K562 (cell line): Measurements from ENCODE around the gene SLC6A6. TPM values are rescaled to one million over a fixed set of nuclear protein-coding genes. Genes with fewer than 3 reads are reported as not detected.

Experiments
- ARNT ChIP-seq, 2 experiments: fragments of 450-650 bp; IDR thresholded peaks; 2 replicates each; pipeline ENCODE4 v1.6.1; 2016; ENCODE audit warnings: mild to moderate bottlenecking in 1 of 2
- GABPB1 ChIP-seq: sonication (generic); formaldehyde crosslinking; IDR thresholded peaks from 2 replicates; pipeline ENCODE4 v1.8.0; 2022; ENCODE audit warnings: mild to moderate bottlenecking, missing genetic modification reagents
- GTF2A2 ChIP-seq: IDR thresholded peaks from 2 replicates; pipeline ENCODE4 v1.6.1; 2016; ENCODE audit warnings: mild to moderate bottlenecking, missing genetic modification characterization, missing compliant biosample characterization
- HMG20A ChIP-seq: fragments of 450-650 bp; formaldehyde crosslinking; conservative IDR thresholded peaks from 2 replicates; pipeline ENCODE4 v1.4.0; 2020; ENCODE audit warnings: mild to moderate bottlenecking, mixed read lengths
- IRF2 ChIP-seq: sonication (generic); formaldehyde crosslinking; IDR thresholded peaks from 2 replicates; pipeline ENCODE4 v1.8.1; 2022; ENCODE audit warnings: mild to moderate bottlenecking, missing genetic modification reagents
- KLF1 ChIP-seq: fragments of 450-650 bp; IDR thresholded peaks from 2 replicates; pipeline ENCODE4 v1.6.1; 2016; ENCODE audit warnings: missing genetic modification characterization, missing compliant biosample characterization
- MIER1 ChIP-seq: fragments of 450-650 bp; IDR thresholded peaks from 2 replicates; pipeline ENCODE4 v1.6.1; 2016; ENCODE audit warnings: antibody characterized with exemption, mild to moderate bottlenecking, low read depth
- MTA3 ChIP-seq: fragments of 450-650 bp; formaldehyde crosslinking; IDR thresholded peaks from 2 replicates; pipeline ENCODE4 v1.6.1; 2017; ENCODE audit warnings: mild to moderate bottlenecking, borderline replicate concordance
- NCOA1 ChIP-seq: fragments of 450-650 bp; IDR thresholded peaks from 2 replicates; pipeline ENCODE4 v1.6.1; 2016; ENCODE audit warnings: low read depth
- NCOR1 ChIP-seq: fragments of 450-650 bp; IDR thresholded peaks from 2 replicates; pipeline ENCODE4 v1.6.1; 2016; ENCODE audit warnings: mild to moderate bottlenecking, moderate library complexity
- NFIX ChIP-seq: fragments of 250-450 bp; sonication (Bioruptor Pico); IDR thresholded peaks from 2 replicates; pipeline ENCODE4 v1.4.0; 2020; ENCODE audit warnings: low read depth, mild to moderate bottlenecking, moderate library complexity
- NFRKB ChIP-seq: fragments of 450-650 bp; IDR thresholded peaks from 2 replicates; pipeline ENCODE4 v1.6.1; 2016; ENCODE audit warnings: low read depth
- NRF1 ChIP-seq, 2 experiments: fragments of 450-650 bp; IDR thresholded peaks in 1 of 2; conservative IDR thresholded peaks in 1 of 2; 2 replicates each; pipeline ENCODE4 v1.6.1; 2014; ENCODE audit warnings: mild to moderate bottlenecking in 2 of 2
- SIX5 ChIP-seq, 2 experiments: IDR thresholded peaks; 2 replicates each; pipeline ENCODE4 v1.6.1; 2011; ENCODE audit warnings: low read length in 2 of 2, borderline replicate concordance in 1 of 2, low read depth in 1 of 2, mild to moderate bottlenecking in 1 of 2, moderate library complexity in 1 of 2; ENCODE audit not compliant: insufficient read depth in 1 of 2
- STAG1 ChIP-seq: sonication (generic); formaldehyde crosslinking; IDR thresholded peaks from 2 replicates; pipeline ENCODE4 v1.5.0; 2020; ENCODE audit warnings: missing genetic modification reagents, borderline replicate concordance
- ZC3H8 ChIP-seq: fragments of 450-650 bp; IDR thresholded peaks from 2 replicates; pipeline ENCODE4 v1.6.1; 2017
- ZNF696 ChIP-seq: fragments of 250-450 bp; sonication (Bioruptor Pico); conservative IDR thresholded peaks from 2 replicates; pipeline ENCODE4 v1.4.0; 2020; ENCODE audit warnings: mild to moderate bottlenecking, moderate library complexity
- polyA plus RNA-seq, 8 experiments: library from polyadenylated mRNA; depleted of rRNA in 4 of 8; stranded (reverse) in 5 of 8; unstranded in 3 of 8; fragments of >200 nt; fragmentation: Nextera tagmentation in 2 of 8; fragmentation: Illumina TruSeq in 1 of 8; extraction: Ambion mirVana in 2 of 8; extraction: Trizol in 1 of 8; gene quantifications; 2 replicates each; pipeline versions ENCODE4 v1.2.1 to v1.2.3, GENCODE V29; 2011 to 2014; ENCODE audit warnings: inconsistent platforms in 1 of 8, missing spikeins in 1 of 8
- total RNA-seq, 7 experiments: library from RNA; depleted of rRNA in 6 of 7; stranded (reverse); fragments of >200 nt in 6 of 7; fragmentation: Illumina TruSeq in 2 of 7; extraction: Trizol in 2 of 7; gene quantifications; 2 replicates each; pipeline versions ENCODE4 v1.2.1 to v1.2.3, GENCODE V29; 2011 to 2021; ENCODE audit warnings: low replicate concordance in 1 of 7
- TF ChIP-seq, protein P1 (sequence below): fragments of 450-650 bp; formaldehyde crosslinking; IDR thresholded peaks from 2 replicates; pipeline ENCODE4 v1.4.0; 2020; ENCODE audit warnings: mild to moderate bottlenecking
- TF ChIP-seq, protein P2 (sequence below): fragments of 200-800 bp; sonication (Bioruptor generic); IDR thresholded peaks from 2 replicates; pipeline ENCODE4 v1.6.1; 2017; ENCODE audit warnings: missing genetic modification characterization, missing compliant biosample characterization
- TF ChIP-seq, protein P3 (sequence below): sonication (generic); formaldehyde crosslinking; IDR thresholded peaks from 2 replicates; pipeline ENCODE4 v1.8.1; 2023; ENCODE audit warnings: mild to moderate bottlenecking, missing genetic modification reagents
- TF ChIP-seq, protein P4 (sequence below): fragments of 450-650 bp; conservative IDR thresholded peaks from 2 replicates; pipeline ENCODE4 v1.6.1; 2016; ENCODE audit warnings: missing genetic modification characterization, low read depth, mild to moderate bottlenecking, control low read depth, missing compliant biosample characterization
- TF ChIP-seq, protein P5 (sequence below): fragments of 450-650 bp; formaldehyde crosslinking; IDR thresholded peaks from 2 replicates; pipeline ENCODE4 v1.4.0; 2020; ENCODE audit warnings: mild to moderate bottlenecking, moderate library complexity

SLC6A6 gene
- total and polyA plus RNA-seq, 9 of the 15 experiments (the other 6 are each of a cell fraction or from before 2014, with no cell fraction given), result 12.3 to 203 (median 93.2) TPM

DNA sequence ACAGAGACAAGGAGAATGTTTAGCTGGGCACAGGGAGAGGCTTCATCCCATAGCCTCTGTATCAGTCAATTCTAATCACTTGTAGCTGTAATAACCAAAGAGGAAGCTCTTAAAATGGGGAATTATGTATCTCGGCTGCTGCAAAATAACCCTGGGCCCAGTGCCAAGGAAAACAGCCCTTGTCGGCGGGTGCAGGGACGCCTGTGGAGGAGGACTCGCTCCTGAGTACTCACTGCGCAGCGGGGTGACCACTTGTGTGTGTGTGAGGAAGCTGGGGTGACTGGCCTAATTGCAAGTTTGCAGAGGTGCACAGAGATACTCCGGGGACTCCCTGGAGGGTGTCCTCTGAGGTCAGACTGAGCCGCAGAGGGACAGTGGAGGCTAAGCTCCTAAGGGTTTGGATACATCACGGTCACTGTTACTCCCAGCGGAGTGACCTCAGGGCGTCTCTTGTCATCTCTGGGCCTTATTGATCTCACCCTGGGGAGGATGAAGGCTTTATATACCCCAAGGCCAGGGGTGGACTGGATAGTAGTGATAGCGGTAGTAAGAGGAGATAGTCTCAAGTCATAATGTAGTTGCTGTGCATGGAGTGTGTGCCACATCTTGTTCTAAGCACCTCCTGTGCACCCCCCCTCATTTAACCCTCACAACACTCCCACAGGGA, 37.2 kb downstream of the SLC6A6 start (continued):
- TF ChIP-seq, protein P1, sequence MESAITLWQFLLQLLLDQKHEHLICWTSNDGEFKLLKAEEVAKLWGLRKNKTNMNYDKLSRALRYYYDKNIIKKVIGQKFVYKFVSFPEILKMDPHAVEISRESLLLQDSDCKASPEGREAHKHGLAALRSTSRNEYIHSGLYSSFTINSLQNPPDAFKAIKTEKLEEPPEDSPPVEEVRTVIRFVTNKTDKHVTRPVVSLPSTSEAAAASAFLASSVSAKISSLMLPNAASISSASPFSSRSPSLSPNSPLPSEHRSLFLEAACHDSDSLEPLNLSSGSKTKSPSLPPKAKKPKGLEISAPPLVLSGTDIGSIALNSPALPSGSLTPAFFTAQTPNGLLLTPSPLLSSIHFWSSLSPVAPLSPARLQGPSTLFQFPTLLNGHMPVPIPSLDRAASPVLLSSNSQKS, result no peak
- TF ChIP-seq HMG20A (CRISPR knock-in tag) (no peak), NCOA1 (no peak), ZNF696 (CRISPR knock-in tag) (no peak), NRF1 (conservative IDR thresholded peaks at IDR 0.05 in 1 of 2, IDR thresholded peaks at IDR 0.05 in 1 of 2) (peak; percentile 71 to 77), NFIX (CRISPR knock-in tag) (peak; percentile 31; the same call in 1 of the 2 replicates), GTF2A2 (tag) (no peak), ZC3H8 (no peak), MIER1 (no peak), NFRKB (no peak), STAG1 (CRISPR knock-in tag) (no peak), NCOR1 (peak; percentile 73), KLF1 (tag) (no peak), ARNT (IDR thresholded peaks at IDR 0.05) (no peak), MTA3 (no peak), SIX5 (IDR thresholded peaks at IDR 0.05; ENCODE audit: borderline replicate concordance in 1 of 2, insufficient read depth in 1 of 2, low read depth in 1 of 2, low read length in 2 of 2) (no peak), IRF2 (CRISPR knock-in tag) (no peak), GABPB1 (no peak)
- TF ChIP-seq, protein P2, sequence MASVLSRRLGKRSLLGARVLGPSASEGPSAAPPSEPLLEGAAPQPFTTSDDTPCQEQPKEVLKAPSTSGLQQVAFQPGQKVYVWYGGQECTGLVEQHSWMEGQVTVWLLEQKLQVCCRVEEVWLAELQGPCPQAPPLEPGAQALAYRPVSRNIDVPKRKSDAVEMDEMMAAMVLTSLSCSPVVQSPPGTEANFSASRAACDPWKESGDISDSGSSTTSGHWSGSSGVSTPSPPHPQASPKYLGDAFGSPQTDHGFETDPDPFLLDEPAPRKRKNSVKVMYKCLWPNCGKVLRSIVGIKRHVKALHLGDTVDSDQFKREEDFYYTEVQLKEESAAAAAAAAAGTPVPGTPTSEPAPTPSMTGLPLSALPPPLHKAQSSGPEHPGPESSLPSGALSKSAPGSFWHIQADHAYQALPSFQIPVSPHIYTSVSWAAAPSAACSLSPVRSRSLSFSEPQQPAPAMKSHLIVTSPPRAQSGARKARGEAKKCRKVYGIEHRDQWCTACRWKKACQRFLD (CRISPR knock-in tag), result no peak
- TF ChIP-seq, protein P3, sequence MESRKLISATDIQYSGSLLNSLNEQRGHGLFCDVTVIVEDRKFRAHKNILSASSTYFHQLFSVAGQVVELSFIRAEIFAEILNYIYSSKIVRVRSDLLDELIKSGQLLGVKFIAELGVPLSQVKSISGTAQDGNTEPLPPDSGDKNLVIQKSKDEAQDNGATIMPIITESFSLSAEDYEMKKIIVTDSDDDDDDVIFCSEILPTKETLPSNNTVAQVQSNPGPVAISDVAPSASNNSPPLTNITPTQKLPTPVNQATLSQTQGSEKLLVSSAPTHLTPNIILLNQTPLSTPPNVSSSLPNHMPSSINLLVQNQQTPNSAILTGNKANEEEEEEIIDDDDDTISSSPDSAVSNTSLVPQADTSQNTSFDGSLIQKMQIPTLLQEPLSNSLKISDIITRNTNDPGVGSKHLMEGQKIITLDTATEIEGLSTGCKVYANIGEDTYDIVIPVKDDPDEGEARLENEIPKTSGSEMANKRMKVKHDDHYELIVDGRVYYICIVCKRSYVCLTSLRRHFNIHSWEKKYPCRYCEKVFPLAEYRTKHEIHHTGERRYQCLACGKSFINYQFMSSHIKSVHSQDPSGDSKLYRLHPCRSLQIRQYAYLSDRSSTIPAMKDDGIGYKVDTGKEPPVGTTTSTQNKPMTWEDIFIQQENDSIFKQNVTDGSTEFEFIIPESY, result peak; percentile 62; the same call in 1 of the 2 replicates
- TF ChIP-seq, protein P4, sequence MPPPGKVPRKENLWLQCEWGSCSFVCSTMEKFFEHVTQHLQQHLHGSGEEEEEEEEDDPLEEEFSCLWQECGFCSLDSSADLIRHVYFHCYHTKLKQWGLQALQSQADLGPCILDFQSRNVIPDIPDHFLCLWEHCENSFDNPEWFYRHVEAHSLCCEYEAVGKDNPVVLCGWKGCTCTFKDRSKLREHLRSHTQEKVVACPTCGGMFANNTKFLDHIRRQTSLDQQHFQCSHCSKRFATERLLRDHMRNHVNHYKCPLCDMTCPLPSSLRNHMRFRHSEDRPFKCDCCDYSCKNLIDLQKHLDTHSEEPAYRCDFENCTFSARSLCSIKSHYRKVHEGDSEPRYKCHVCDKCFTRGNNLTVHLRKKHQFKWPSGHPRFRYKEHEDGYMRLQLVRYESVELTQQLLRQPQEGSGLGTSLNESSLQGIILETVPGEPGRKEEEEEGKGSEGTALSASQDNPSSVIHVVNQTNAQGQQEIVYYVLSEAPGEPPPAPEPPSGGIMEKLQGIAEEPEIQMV (tag), result no peak
- TF ChIP-seq, protein P5, sequence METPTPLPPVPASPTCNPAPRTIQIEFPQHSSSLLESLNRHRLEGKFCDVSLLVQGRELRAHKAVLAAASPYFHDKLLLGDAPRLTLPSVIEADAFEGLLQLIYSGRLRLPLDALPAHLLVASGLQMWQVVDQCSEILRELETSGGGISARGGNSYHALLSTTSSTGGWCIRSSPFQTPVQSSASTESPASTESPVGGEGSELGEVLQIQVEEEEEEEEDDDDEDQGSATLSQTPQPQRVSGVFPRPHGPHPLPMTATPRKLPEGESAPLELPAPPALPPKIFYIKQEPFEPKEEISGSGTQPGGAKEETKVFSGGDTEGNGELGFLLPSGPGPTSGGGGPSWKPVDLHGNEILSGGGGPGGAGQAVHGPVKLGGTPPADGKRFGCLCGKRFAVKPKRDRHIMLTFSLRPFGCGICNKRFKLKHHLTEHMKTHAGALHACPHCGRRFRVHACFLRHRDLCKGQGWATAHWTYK (CRISPR knock-in tag), result no peak
